Activated T-cell treated with anti-CD3 and anti-CD28 coated beads, Interleukin-2, amount 50 U/mL, for 4 hours (primary cell): ENCODE results near the gene TNFRSF13B. TPM values are rescaled to one million over a fixed set of nuclear protein-coding genes. Genes with fewer than 3 reads are reported as not detected.

Source experiments
- ATAC-seq, 2 donors: fragments of 200-7000 bp; cut with Tn5 transposase; one replicate each; pipeline ENCODE4 v1.10.0; 2021
- DNase-seq: peaks from one replicate; pipeline ENCODE4 v3.0.0-alpha.2; 2020
- H3K27me3 Mint-ChIP-seq: one replicate; pipeline ENCODE4 v1.8.0; 2021; ENCODE audit warnings: low read depth, mixed read lengths
- H3K36me3 Mint-ChIP-seq: one replicate; pipeline ENCODE4 v1.8.0; 2022; ENCODE audit warnings: mixed read lengths; ENCODE audit not compliant: insufficient read depth
- H3K4me1 Mint-ChIP-seq: one replicate; pipeline ENCODE4 v1.8.0; 2021; ENCODE audit warnings: low read depth, mixed read lengths
- H3K4me3 Mint-ChIP-seq: one replicate; pipeline ENCODE4 v1.8.0; 2021; ENCODE audit warnings: mild to moderate bottlenecking, moderate library complexity, mixed read lengths
- H3K9me3 Mint-ChIP-seq: one replicate; pipeline ENCODE4 v1.8.0; 2021; ENCODE audit warnings: mixed read lengths
- total RNA-seq, 3 donors: library from RNA; stranded (reverse); gene quantifications; one replicate each; pipeline ENCODE4 v1.2.1, GENCODE V29; 2021

Gene TNFRSF13B
- total RNA-seq, 3 donors from 2014 or later = 0.30 TPM; not detected in 2

- Mint-ChIP-seq H3K36me3 (no peaks in the 10 kb centered on the region), H3K4me1 (no peaks in the 10 kb centered on the region), H3K27me3 (peaks cover 2% of the 10 kb centered on the region), H3K4me3 (no peak overlapping the region), H3K9me3 (no peaks in the 10 kb centered on the region)
- ATAC-seq (no peak), DNase-seq (no peak)
Observed at GRCh38 chr17:16935786-16936185, 36.1 kb downstream of the TNFRSF13B start.

DNA sequence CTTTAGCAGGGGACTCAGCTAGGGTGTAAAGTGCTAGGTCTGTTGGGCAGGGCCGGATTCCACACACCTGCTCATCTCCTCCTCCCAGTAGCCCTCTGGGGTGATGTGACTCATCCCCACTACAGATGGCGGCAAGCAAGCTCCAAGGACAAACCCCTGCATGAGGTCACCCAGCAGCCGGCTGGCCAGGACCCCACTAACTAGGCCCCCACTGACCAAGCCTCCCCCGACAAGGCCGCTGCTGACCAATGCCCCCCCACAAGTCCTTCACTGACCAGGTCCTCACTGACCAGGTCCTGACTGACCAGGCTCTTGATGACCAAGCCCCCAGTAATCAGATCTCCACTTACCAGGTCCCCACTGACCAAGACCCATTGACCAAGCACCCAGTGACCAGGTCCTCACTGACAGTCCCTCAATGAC lies 36.7 kb downstream of the TNFRSF13B start:
- H3K27me3 Mint-ChIP-seq = peaks cover 2% of the 10 kb centered on the region
- no peak for DNase-seq
- no peaks in the 10 kb centered on the region for H3K9me3 Mint-ChIP-seq
- no peaks in the 10 kb centered on the region for H3K4me1 Mint-ChIP-seq
- ATAC-seq = no peak
- H3K4me3 Mint-ChIP-seq = no peak overlapping the region
- no peaks in the 10 kb centered on the region for H3K36me3 Mint-ChIP-seq

DNA sequence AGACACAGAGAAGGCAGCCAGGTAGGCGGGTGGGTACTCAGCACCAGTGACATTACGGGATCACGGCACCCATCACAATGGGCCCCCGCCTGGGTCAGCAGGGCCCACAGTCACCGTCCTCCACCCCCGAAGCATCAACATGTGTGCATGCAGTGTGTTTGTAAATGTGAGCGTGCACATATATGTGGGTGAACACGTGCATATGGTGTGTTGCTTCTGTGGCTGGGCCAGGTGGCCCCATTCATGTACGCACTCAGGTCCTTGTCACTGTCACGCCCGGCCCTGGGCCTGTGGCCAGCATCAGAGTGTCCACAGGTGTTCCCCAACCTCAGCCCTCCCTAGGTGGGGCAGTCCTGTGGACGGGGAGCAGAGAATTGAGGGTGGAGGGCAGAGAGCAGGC lies 37.1 kb downstream of the TNFRSF13B start:
- Mint-ChIP-seq H3K9me3 (no peaks in the 10 kb centered on the region), H3K4me3 (no peak overlapping the region), H3K27me3 (peaks cover 2% of the 10 kb centered on the region)

DNA sequence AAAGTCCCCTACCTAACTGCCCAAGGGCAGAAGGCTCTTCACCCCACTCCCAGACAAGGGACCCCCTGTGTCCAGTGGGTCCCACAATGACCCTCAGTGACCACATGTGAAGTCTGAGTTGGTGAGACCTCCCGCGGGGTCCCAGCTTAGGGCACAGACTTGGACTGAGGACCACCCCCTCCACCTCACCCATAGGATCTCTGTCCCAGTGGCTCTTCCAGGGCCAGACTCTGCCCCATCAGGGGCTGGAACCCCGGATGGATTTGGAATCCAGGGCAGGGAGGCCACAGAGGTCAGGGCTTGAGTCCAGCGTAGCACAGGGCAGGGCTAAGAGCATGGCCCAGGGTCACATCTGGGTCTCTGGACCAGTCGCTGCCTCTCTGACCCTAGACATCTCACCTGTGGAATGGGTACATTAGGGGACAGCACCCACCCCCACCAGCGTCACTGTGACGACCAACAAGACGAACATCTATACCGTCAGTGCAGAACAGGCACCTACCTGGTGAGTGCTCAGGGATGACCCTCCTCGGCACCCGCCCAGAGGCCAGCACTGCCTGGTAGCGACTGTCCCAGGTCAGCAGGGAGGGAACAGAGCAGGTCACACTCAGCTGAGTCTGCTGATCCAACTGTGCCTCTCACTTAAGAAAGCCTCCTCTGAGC lies 37.7 kb downstream of the TNFRSF13B start:
- no peak for DNase-seq
- H3K4me1 Mint-ChIP-seq = no peaks in the 10 kb centered on the region

More for the DNA sequence above, 37.1 kb downstream of the TNFRSF13B start:
- DNase-seq (no peak), ATAC-seq (no peak)
- Mint-ChIP-seq H3K4me1 (no peaks in the 10 kb centered on the region), H3K36me3 (no peaks in the 10 kb centered on the region)

GRCh38 chr17:16933317-16934132 lies 38.4 kb downstream of the TNFRSF13B start:
- H3K4me1 Mint-ChIP-seq = peaks cover 4% of the 10 kb centered on the region
- ATAC-seq (no peak), DNase-seq (no peak)
- no peak overlapping the region for H3K4me3 Mint-ChIP-seq
- H3K9me3 Mint-ChIP-seq = no peaks in the 10 kb centered on the region
- peaks cover 2% of the 10 kb centered on the region for H3K27me3 Mint-ChIP-seq
- H3K36me3 Mint-ChIP-seq = no peaks in the 10 kb centered on the region

More for the DNA sequence above, 37.7 kb downstream of the TNFRSF13B start:
- no peak overlapping the region for H3K4me3 Mint-ChIP-seq
- no peak for ATAC-seq
- no peaks in the 10 kb centered on the region for H3K36me3 Mint-ChIP-seq
- no peaks in the 10 kb centered on the region for H3K9me3 Mint-ChIP-seq
- peaks cover 2% of the 10 kb centered on the region for H3K27me3 Mint-ChIP-seq

DNA sequence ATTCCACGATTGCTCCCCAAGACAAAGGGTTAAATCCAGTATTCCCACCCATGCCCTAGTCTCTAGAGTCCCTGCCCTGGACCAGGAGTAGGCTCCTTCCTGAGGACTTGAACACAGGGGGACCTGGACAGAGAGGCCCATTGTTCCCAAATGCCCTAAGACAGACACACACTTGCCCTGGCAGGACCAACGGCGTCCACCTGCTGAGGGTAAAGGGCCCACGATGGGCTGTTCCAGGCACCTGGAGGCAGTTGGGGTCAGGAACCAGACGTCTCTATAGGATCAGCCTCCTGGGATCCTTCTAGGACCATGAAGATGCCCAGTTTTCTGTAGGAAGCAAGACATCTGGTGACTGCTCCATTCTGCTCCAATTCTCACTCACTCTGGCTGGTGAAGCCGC lies 39.3 kb downstream of the TNFRSF13B start:
- Mint-ChIP-seq H3K4me1 (peaks cover 4% of the 10 kb centered on the region), H3K4me3 (no peak overlapping the region), H3K36me3 (no peaks in the 10 kb centered on the region), H3K27me3 (peaks cover 2% of the 10 kb centered on the region), H3K9me3 (no peaks in the 10 kb centered on the region)
- ATAC-seq (no peak), DNase-seq (no peak)

GRCh38 chr17:16932156-16932555 lies 39.8 kb downstream of the TNFRSF13B start:
- Mint-ChIP-seq H3K4me3 (no peak overlapping the region), H3K4me1 (peaks cover 4% of the 10 kb centered on the region), H3K36me3 (no peaks in the 10 kb centered on the region), H3K27me3 (peaks cover 2% of the 10 kb centered on the region), H3K9me3 (no peaks in the 10 kb centered on the region)
- no peak for ATAC-seq
- DNase-seq = no peak

- H3K4me3 Mint-ChIP-seq = no peak overlapping the region
- peaks cover 2% of the 10 kb centered on the region for H3K27me3 Mint-ChIP-seq
- H3K9me3 Mint-ChIP-seq = no peaks in the 10 kb centered on the region
- ATAC-seq (no peak), DNase-seq (no peak)
- H3K4me1 Mint-ChIP-seq = peaks cover 4% of the 10 kb centered on the region
- H3K36me3 Mint-ChIP-seq = no peaks in the 10 kb centered on the region
Observed at GRCh38 chr17:16931318-16932060, 40.4 kb downstream of the TNFRSF13B start.

- no peak overlapping the region for H3K4me3 Mint-ChIP-seq
- peaks cover 2% of the 10 kb centered on the region for H3K27me3 Mint-ChIP-seq
- H3K36me3 Mint-ChIP-seq = no peaks in the 10 kb centered on the region
Observed at GRCh38 chr17:16930571-16931317, 41.2 kb downstream of the TNFRSF13B start.

GRCh38 chr17:16929757-16930520 lies 42.0 kb downstream of the TNFRSF13B start:
- no peak overlapping the region for H3K4me3 Mint-ChIP-seq
- H3K27me3 Mint-ChIP-seq = peaks cover 2% of the 10 kb centered on the region
- no peaks in the 10 kb centered on the region for H3K36me3 Mint-ChIP-seq
- H3K9me3 Mint-ChIP-seq = no peaks in the 10 kb centered on the region
- no peak for DNase-seq
- H3K4me1 Mint-ChIP-seq = peaks cover 4% of the 10 kb centered on the region
- ATAC-seq = no peak

More at GRCh38 chr17:16930571-16931317, 41.2 kb downstream of the TNFRSF13B start:
- ATAC-seq (no peak), DNase-seq (no peak)
- Mint-ChIP-seq H3K9me3 (no peaks in the 10 kb centered on the region), H3K4me1 (peaks cover 4% of the 10 kb centered on the region)

DNA sequence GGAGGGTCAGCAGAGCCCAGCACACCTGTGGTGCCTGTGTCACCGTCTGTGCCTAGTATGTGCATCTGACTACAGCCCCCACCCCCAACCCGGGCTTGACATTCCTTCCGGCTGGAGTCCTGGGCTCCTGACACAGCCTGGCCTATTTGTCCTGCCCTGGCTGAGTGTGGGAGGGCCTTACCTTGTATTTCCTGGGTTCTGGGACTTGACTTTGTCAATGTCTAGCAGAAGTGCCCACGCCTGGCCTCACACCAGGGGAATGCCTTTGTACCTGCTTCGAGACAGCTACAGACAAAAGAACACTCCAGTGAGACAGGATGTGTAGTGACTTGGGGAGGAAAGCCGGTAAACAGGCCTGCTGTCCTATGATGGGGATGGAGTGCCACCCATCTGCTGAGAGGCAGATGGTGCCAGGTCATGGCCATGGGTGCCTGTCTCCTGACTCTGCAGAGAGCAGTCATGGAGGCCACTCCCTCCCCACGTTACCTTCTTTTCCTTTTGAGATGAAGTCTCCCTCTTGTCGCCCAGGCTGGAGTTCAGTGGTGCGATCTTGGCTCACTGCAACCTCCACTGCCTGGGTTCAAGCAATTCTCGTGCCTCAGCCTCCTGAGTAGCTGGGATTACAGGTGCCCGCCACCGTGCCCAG lies 42.8 kb downstream of the TNFRSF13B start:
- DNase-seq (no peak), ATAC-seq (no peak)
- Mint-ChIP-seq H3K4me3 (no peak overlapping the region), H3K4me1 (peaks cover 4% of the 10 kb centered on the region), H3K27me3 (peaks cover 2% of the 10 kb centered on the region), H3K9me3 (no peaks in the 10 kb centered on the region), H3K36me3 (no peaks in the 10 kb centered on the region)

DNA sequence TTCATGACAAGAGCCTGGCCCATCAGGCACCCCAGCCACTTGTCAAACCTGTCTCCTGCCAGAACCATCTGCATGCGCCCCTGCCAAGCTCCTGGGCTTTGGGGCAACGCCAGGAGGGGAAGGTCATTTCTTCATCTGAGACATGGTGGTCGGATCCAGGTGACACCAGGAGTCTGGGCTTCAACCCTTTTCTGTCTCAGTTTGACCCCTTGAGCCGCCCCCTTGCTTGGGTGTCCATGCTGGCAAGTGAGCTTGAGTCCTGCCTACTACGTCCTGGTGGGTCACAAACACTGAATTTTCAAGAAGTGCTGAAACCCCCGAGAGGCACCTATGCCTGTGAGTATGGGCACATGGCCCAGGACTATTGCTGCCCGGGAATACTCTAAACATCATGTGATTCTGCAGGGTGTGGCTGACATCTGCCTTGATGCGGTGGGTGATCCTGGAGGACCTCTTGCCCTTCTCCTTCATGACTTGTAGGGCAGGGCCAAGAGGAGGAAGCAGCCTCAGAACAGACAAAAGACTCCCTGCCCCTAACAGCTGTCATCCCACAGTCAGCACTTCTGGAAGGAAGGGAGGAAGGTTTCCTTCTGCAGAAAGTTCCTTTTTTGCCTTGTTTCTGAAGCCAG lies 43.4 kb downstream of the TNFRSF13B start:
- Mint-ChIP-seq H3K4me1 (peaks cover 4% of the 10 kb centered on the region), H3K9me3 (no peaks in the 10 kb centered on the region), H3K36me3 (no peaks in the 10 kb centered on the region), H3K27me3 (peaks cover 2% of the 10 kb centered on the region), H3K4me3 (no peak overlapping the region)
- DNase-seq (no peak), ATAC-seq (no peak)
